ENCODE results near the gene FAM83G.
"Not testable (repeated sequence)": the region's sequence is repeated elsewhere in the genome, so short reads cannot be mapped to it uniquely, and the experiment has no call there.

The FAM83G gene

DNA sequence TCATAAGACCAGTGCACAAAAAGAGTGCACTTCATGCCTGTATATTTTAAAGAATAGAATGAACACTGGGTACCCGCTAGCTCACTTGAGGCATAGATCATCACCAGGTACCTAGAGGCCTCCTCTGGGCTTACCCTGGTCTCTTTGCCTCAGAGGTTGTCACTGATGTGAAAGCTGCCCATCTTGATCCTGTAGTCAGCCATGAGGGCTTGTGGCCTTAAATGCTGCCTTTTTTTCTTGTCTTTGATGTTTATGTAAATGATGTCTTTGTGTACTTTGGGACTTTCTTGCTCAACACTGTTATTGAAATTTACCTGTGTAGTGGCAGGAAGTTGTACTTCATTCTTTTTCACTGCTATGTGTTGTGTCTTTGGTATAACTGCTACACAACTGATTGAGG is 79.4 kb downstream of the FAM83G start:
- Mint-ChIP-seq H3K27me3 (no peaks in the 10 kb centered on the region), H3K27ac (no peak overlapping the region), H3K36me3 (ENCODE audit: insufficient read depth) (peaks cover 31% of the 10 kb centered on the region), H3K4me3 (no peak overlapping the region), H3K4me1 (ENCODE audit: low read depth in 2 of 2) (peaks cover 15 to 17% of the 10 kb centered on the region in 2 donors), H3K9me3 (no peaks in the 10 kb centered on the region)
- DNase-seq (no peak), ATAC-seq (replicated peaks) (no peak)

DNA sequence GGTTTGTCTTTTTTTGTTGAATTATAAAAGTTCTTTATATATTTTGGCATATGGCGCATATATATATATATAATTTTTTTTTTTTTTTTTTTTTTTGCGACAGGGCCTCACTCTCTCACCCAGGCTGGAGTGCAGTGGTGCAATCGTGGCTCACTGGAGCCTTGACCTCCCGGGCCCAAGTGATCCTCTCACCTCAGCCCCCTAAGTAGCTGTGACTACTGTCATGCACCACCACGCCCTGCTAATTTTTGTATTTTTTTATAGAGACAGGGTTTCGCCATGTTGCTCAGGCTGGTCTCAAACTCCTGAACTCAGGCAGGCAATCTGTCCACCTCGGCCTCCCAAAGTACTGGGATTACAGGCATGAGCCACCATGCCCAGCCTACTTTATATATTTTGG is 82.0 kb downstream of the FAM83G start:
- not testable (repeated sequence) for H3K27ac Mint-ChIP-seq; H3K4me3 Mint-ChIP-seq; H3K9me3 Mint-ChIP-seq; DNase-seq; ATAC-seq (replicated peaks); H3K27me3 Mint-ChIP-seq
- peaks cover 20% of the 10 kb centered on the region for H3K36me3 Mint-ChIP-seq (ENCODE audit: insufficient read depth)
- peaks cover 28 to 29% of the 10 kb centered on the region in 2 donors for H3K4me1 Mint-ChIP-seq (ENCODE audit: low read depth in 2 of 2)

DNA sequence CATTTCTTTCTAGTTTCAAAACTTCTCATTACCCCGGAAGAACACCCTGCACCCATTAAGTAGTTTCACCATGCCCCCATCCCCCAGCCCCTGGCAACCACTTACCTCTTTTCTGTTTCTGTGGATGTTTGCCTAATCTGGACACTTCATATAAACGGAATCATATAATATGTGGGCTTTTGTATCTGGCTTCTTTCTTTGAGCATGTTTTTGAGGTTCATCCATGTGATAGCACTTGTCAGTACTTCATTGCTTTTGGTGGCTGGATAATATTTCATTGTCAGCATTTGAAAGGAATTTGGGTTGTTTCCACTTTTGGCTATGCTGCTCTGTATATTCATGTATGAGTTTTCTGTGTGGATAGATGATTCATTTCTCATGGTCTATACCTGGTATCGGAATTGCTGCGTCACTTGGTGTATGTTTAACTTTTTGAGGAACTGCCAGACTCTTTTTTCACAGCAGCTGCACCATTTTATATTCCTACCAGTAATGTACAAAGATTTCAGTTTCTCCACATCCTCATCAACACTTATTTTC is 82.6 kb downstream of the FAM83G start:
- Mint-ChIP-seq H3K36me3 (ENCODE audit: insufficient read depth) (peaks cover 23% of the 10 kb centered on the region), H3K27ac (peak overlapping the region in 1 of 2 donors; percentile 48), H3K27me3 (no peaks in the 10 kb centered on the region), H3K4me3 (peak overlapping the region in 1 of 2 donors; percentile 3), H3K4me1 (ENCODE audit: low read depth in 2 of 2) (peaks cover 28 to 30% of the 10 kb centered on the region in 2 donors), H3K9me3 (no peaks in the 10 kb centered on the region)
- DNase-seq (no peak), ATAC-seq (replicated peaks) (no peak)

GRCh38 chr17:18921485-18921884 is 83.1 kb downstream of the FAM83G start:
- H3K27me3 Mint-ChIP-seq, result no peaks in the 10 kb centered on the region
- DNase-seq (no peak), ATAC-seq (replicated peaks) (no peak)
- peak overlapping the region in 1 of 2 donors; percentile 48 for H3K27ac Mint-ChIP-seq
- H3K4me3 Mint-ChIP-seq, result peak overlapping the region in 1 of 2 donors; percentile 3
- no peaks in the 10 kb centered on the region for H3K9me3 Mint-ChIP-seq
- H3K36me3 Mint-ChIP-seq (ENCODE audit: insufficient read depth), result peaks cover 26% of the 10 kb centered on the region
- H3K4me1 Mint-ChIP-seq (ENCODE audit: low read depth in 2 of 2), result peaks cover 28 to 32% of the 10 kb centered on the region in 2 donors

DNA sequence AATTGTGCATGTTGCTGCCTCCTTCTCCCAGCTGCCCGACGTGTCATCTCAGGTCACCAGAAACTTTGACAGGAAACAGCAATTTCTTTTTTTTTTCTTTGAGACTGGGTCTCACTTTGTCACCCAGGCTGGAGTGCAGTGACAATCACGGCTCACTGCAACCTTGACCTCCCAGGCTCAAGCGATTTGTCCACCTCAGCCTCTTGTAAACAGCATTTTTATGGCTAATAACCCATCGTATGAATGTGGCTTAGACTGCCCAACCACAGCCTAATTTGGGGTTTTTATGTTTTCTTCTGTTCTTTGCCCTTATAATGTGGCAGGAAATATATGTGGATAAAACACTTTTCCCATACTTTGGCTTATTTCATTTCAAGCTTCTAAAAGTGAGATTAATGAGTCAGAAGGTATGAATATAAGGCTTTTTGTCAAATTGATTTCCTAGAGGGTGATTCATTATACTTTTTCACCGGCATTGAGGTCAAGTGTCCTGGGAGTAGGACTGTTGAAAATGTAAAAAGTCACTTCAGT is 83.6 kb downstream of the FAM83G start:
- H3K27me3 Mint-ChIP-seq, result no peaks in the 10 kb centered on the region
- peak overlapping the region in 1 of 2 donors; percentile 48 for H3K27ac Mint-ChIP-seq
- H3K4me3 Mint-ChIP-seq, result peak overlapping the region in 1 of 2 donors; percentile 18
- H3K4me1 Mint-ChIP-seq (ENCODE audit: low read depth in 2 of 2), result peaks cover 28 to 32% of the 10 kb centered on the region in 2 donors
- H3K36me3 Mint-ChIP-seq (ENCODE audit: insufficient read depth), result peaks cover 31% of the 10 kb centered on the region
- DNase-seq (no peak), ATAC-seq (replicated peaks) (peak; percentile 56)
- H3K9me3 Mint-ChIP-seq, result no peaks in the 10 kb centered on the region

DNA sequence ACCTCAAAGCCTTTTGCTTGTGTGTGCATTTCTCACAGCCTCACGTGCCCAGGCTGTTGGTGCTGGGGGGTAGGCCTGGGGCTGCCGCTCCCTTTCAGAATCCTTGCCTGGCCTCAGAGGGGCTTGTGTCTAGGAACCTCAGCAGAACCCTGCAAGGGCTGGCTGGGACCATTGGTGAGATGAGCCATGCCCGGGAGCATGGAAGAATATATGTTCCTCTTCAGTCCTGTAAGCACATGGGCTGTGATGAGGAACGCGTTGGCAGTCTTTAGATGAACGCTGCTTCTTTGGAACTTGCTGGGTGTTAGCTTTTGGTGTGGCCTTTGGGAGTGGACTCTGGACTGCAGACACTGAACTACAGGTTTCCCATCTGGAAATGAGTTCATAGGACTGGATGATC is 84.6 kb downstream of the FAM83G start:
- no peaks in the 10 kb centered on the region for H3K9me3 Mint-ChIP-seq
- no peaks in the 10 kb centered on the region for H3K27me3 Mint-ChIP-seq
- peak overlapping the region in 1 of 2 donors; percentile 35 for H3K27ac Mint-ChIP-seq
- H3K4me1 Mint-ChIP-seq (ENCODE audit: low read depth in 2 of 2), result peaks cover 26 to 32% of the 10 kb centered on the region in 2 donors
- peaks cover 33% of the 10 kb centered on the region for H3K36me3 Mint-ChIP-seq (ENCODE audit: insufficient read depth)
- no peak overlapping the region for H3K4me3 Mint-ChIP-seq
- DNase-seq (no peak), ATAC-seq (replicated peaks) (no peak)

Measured in effector memory CD8-positive, alpha-beta T cell (primary cell).